Measurements from ENCODE around the gene DCAF6.
"Not testable (repeated sequence)": the region's sequence is repeated elsewhere in the genome, so short reads cannot be mapped to it uniquely, and the experiment has no call there.

DNA sequence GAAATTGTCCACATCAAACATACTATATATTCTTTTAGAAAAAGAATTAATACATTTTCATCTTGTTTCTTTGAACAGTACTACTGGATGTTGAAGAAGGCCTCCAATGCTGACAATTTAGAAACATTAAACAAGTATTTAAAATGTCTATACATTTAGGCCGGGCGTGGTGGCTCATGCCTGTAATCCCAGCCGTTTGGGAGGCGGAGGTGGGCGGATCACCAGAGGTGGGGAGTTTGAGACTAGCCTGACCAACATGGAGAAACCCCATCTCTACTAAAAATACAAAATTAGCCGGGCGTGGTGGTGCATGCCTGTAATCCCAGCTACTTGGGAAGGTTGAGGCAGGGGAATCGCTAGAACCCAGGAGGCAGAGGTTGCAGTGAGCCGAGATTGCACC is 7.6 kb upstream of the DCAF6 start:
- TF ChIP-seq, protein P1, sequence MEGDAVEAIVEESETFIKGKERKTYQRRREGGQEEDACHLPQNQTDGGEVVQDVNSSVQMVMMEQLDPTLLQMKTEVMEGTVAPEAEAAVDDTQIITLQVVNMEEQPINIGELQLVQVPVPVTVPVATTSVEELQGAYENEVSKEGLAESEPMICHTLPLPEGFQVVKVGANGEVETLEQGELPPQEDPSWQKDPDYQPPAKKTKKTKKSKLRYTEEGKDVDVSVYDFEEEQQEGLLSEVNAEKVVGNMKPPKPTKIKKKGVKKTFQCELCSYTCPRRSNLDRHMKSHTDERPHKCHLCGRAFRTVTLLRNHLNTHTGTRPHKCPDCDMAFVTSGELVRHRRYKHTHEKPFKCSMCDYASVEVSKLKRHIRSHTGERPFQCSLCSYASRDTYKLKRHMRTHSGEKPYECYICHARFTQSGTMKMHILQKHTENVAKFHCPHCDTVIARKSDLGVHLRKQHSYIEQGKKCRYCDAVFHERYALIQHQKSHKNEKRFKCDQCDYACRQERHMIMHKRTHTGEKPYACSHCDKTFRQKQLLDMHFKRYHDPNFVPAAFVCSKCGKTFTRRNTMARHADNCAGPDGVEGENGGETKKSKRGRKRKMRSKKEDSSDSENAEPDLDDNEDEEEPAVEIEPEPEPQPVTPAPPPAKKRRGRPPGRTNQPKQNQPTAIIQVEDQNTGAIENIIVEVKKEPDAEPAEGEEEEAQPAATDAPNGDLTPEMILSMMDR (conservative IDR thresholded peaks at IDR 0.05; ENCODE audit: low read depth, low read length) = not testable (repeated sequence)
- not testable (repeated sequence) for TF ChIP-seq EZH2 (IDR thresholded peaks at IDR 0.05; ENCODE audit: borderline replicate concordance, low read depth, low read length, poor library complexity, severe bottlenecking)
